ENCODE data around the gene OR6Q1.

Gene OR6Q1

DNA sequence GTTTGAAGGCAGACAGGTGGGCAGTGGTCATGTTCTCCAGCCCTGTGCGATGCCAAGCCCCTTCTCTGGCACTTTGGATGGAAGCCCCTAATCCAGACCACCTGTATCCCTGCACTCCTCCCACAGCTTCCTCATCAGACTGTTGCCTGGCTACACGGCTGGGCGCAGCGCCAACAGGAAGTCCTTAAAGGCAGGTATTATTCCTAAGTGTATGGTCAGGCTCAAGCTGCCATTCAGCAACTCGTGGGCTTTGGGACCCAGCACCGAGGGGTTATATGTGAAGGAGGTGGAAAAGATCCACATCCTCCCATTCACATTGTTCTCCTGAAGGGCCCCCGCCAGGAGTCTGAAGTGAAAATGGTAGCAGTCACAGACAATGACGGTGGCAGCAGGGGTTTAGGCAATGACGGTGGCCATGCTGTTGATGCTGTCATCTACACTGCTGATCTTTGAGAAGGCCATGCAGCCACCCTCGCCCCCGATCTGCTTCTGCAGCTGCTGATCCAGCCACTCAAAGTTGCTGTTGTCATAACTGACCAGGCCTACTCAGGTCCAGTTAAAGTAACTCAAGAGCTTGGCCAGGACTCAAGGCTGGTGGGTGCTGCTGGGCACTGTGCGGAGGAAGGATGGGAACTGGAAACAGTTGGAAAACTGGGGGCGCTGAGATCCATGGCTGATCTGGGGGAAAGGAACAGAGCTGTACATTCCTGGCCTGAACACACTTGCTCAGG is 27.7 kb downstream of the OR6Q1 start:
- no peak for DNase-seq

DNA sequence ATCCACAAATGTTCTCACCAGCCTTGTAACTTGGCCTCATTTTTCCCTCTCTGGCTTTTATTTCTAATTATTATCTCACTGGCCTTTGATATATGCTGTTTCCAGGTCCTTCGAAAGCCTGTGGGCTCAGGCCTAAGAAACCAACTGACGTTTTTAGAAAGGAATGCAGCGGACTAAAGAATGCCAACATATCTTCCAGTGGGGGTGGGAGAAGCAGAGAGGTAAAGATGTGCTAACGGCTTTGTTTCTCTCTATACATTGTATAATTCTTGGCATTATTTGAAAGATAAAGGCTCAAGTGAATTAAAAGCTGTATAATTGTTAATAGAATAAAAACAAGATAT is 28.2 kb downstream of the OR6Q1 start:
- DNase-seq, result no peak

DNA sequence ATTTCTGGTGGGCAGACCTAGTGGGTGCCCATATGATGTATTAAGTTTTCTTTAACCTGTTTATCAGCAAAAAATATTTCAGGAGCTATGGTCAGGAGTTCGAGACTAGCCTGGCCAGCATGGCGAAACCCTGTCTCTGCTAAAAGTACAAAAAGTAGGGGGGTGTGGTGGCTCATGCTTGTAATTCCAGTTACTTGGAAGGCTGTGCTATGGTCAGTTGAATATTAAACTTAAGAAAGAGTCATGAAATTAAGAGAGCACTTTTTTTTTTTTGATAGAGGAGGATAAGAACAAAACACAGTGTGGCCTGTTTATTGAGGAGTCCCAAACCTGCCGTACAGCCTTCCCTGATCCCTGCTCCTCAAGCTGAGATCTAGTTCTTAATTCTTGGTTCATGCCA is 29.8 kb downstream of the OR6Q1 start:
- DNase-seq, result no peak

DNA sequence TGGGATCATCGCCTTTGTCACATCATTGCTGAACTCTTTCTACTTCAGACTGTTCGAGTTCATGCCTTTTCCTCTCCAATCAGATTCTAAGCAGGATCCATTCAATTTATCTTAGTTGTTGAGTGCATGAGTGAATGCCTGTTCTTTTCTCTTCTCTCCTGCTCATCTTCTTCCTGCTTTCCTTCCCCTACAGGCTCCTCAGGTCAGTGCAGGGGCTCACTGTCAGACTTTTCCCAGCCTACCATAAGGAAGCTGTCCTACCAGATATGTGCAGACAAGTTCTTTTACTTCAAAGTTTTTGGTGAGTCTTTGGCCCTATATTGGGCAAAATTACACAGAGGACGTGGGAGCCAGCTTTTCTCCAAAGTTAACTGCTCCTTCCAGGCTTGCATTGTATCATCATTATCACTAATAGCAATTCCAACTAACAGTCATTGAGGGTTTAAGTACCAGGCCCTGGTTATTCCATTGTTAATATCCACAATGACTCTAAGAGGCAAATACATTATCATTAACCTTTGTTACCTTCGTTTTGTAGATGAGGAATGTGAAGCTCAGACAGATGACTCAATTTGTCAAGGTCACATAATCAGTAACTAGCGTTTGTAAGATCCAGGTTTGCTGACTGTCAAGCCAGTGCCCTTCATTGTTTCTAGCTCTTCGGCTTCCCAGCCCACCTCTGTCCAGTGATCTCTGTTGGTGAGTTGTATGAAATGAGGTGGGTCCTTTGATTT is 30.4 kb downstream of the OR6Q1 start:
- no peak for DNase-seq

DNA sequence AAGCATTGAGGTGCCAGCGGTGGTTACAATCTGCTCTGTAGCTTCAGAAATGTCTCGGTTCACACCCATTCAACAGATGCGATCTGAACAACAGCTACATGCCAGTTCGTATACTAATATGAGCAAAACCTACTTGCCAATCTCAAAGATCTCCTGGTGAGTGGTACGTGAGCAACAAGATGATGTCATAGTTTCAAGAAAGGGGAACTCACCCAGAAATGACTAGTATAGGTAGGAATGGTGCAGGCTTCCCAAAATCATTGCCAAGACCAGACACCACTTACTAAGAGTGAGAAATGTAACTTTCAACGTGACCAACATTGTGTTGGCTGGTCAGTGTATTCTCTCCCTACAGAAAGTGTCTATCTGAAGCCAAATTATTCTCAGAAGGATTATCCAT is 31.1 kb downstream of the OR6Q1 start:
- no peak for DNase-seq

DNA sequence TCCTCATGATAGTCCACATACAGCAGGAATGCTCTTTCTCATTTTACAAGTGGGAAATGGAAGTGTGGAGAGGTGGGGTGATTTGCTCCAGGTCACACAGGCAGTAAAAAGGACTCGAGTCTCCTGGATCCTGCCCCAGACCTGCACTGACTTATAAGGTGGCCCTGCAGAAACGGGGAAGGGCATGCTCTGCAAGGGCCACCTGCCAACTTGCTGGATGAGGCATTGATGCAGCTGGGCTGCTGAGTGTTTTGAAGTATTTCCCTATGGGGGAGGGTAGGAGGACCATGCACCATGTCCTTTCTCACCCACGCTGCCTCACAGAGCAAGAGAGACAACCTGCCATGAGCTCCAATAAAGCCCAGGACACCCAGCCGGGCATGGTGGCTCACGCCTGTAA is 36.9 kb downstream of the OR6Q1 start:
- no peak for DNase-seq

DNA sequence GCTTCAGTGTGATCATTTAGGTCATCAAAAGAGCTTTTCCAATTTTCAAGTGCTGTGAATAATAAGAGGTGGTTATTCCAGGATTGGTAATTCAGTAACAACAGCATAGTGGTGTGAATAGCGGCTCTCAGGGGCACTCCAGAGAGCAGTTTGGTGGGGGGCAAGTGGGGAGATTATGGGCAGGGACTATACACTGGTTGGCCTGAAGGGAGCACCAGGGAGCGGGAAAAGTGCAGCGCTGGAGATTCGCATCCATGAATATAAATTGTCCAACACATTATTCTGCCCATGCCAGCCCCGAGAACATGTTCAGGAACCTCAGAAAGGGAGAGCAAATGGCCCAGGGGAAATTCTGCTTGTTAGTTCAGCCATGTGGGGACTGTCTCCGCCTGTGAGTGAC is 37.9 kb downstream of the OR6Q1 start:
- DNase-seq, result no peak

DNA sequence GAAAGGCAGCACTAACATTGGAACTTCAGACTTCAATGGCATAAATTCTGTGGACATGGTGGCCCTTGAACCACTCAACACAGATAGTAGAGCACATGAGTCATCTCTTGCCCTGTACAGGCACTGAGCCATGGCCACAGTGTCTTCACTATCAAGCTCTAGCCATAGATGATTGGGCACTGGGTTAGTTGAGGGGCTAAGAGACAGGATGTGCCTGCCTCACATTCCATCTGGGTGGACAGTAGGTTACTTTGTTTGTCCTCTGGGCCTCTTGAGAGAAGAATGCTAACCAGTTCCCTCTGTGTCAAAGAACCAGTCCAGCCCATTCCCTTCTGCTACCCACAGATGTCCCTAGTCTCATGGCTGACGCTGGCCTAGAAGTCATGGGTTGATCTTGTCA is 39.8 kb downstream of the OR6Q1 start:
- no peak for DNase-seq

DNA sequence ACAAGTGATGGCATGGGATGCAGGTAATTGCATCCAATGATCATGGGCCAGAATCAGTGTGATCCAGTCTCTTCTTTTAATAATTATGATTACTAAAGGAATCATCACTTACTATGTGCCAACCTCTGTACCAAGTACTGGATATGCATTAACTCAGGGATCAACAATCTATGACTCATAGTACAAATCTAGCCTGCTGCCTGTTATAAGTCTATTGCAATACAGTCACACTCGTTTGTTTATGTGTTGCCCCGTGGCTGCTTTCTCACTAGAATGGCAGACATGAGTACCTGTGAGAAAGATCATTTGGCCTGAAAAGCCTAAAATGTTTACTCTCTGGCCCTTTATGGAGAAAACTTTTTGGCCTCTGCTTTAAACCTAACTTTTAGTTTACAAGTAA is 45.0 kb downstream of the OR6Q1 start:
- DNase-seq, result no peak
